ENCODE measurements around the gene TMEM271.

Gene TMEM271

DNA sequence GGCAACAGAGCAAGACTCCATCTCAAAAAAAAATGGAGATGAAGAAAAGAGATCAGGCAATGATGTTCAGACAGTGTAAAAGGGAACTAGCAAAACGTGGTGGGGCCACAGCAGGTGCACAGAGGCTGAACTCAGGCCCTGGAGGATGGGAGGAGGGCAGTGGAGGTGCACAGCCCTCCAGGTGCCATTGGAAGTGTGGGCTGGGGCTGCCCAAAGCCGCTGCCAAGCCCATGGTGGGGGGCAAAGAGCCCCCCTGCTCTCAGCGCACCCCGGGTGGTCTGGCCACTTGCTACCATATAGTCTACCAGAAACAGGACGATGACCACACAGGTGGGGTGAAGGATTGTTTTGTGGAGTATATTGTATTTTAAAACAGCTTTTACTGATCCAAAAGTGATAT is 7.1 kb downstream of the TMEM271 start:
- H3K36me3 ChIP-seq (ENCODE audit: insufficient read depth), result no peaks in the 10 kb centered on the region
- H3K4me2 ChIP-seq, result no peak overlapping the region
- no peak overlapping the region for H3K27ac ChIP-seq
- TF ChIP-seq, protein P1, sequence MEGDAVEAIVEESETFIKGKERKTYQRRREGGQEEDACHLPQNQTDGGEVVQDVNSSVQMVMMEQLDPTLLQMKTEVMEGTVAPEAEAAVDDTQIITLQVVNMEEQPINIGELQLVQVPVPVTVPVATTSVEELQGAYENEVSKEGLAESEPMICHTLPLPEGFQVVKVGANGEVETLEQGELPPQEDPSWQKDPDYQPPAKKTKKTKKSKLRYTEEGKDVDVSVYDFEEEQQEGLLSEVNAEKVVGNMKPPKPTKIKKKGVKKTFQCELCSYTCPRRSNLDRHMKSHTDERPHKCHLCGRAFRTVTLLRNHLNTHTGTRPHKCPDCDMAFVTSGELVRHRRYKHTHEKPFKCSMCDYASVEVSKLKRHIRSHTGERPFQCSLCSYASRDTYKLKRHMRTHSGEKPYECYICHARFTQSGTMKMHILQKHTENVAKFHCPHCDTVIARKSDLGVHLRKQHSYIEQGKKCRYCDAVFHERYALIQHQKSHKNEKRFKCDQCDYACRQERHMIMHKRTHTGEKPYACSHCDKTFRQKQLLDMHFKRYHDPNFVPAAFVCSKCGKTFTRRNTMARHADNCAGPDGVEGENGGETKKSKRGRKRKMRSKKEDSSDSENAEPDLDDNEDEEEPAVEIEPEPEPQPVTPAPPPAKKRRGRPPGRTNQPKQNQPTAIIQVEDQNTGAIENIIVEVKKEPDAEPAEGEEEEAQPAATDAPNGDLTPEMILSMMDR (conservative IDR thresholded peaks at IDR 0.05; ENCODE audit: low read depth, low read length), result no peak
- no peaks in the 10 kb centered on the region for H4K20me1 ChIP-seq (ENCODE audit: insufficient read depth)
- H3K4me3 ChIP-seq (IDR thresholded peaks at IDR 0.05; ENCODE audit: insufficient read depth, low read depth, low read length), result no peak overlapping the region
- H3K4me1 ChIP-seq (ENCODE audit: low read depth, poor library complexity, severe bottlenecking), result no peaks in the 10 kb centered on the region
- H3K9ac ChIP-seq, result no peak overlapping the region
- H2AFZ ChIP-seq (ENCODE audit: low read depth), result no peak overlapping the region
- no peaks in the 10 kb centered on the region for H3K79me2 ChIP-seq (ENCODE audit: insufficient read depth, low read depth)
- no peaks in the 10 kb centered on the region for H3K27me3 ChIP-seq (ENCODE audit: insufficient read depth, low read depth)

DNA sequence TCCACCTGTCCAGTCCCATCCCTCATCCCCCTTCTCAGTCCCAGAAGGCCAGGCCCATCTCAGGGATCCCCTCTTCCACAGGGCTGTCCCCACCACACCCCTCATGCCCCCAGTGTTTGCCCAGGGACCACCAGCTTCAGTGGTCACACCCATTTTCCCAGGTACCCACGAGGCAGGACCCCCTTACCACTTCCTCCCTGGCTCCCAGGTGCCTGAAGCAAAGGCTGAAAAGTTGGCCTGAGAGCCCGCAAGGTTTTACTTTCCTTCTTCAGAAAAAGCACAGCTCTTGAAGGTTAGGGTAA is 7.8 kb downstream of the TMEM271 start:
- no peak overlapping the region for H3K4me2 ChIP-seq
- H3K36me3 ChIP-seq (ENCODE audit: insufficient read depth), result no peaks in the 10 kb centered on the region
- H3K27me3 ChIP-seq (ENCODE audit: insufficient read depth, low read depth), result no peaks in the 10 kb centered on the region
- H4K20me1 ChIP-seq (ENCODE audit: insufficient read depth), result no peaks in the 10 kb centered on the region
- no peak overlapping the region for H3K27ac ChIP-seq
- H3K4me3 ChIP-seq (IDR thresholded peaks at IDR 0.05; ENCODE audit: insufficient read depth, low read depth, low read length), result no peak overlapping the region
- no peak overlapping the region for H3K9ac ChIP-seq
- no peaks in the 10 kb centered on the region for H3K4me1 ChIP-seq (ENCODE audit: low read depth, poor library complexity, severe bottlenecking)
- no peak overlapping the region for H2AFZ ChIP-seq (ENCODE audit: low read depth)
- TF ChIP-seq, protein P1 (conservative IDR thresholded peaks at IDR 0.05; ENCODE audit: low read depth, low read length), result no peak
- no peaks in the 10 kb centered on the region for H3K79me2 ChIP-seq (ENCODE audit: insufficient read depth, low read depth)

DNA sequence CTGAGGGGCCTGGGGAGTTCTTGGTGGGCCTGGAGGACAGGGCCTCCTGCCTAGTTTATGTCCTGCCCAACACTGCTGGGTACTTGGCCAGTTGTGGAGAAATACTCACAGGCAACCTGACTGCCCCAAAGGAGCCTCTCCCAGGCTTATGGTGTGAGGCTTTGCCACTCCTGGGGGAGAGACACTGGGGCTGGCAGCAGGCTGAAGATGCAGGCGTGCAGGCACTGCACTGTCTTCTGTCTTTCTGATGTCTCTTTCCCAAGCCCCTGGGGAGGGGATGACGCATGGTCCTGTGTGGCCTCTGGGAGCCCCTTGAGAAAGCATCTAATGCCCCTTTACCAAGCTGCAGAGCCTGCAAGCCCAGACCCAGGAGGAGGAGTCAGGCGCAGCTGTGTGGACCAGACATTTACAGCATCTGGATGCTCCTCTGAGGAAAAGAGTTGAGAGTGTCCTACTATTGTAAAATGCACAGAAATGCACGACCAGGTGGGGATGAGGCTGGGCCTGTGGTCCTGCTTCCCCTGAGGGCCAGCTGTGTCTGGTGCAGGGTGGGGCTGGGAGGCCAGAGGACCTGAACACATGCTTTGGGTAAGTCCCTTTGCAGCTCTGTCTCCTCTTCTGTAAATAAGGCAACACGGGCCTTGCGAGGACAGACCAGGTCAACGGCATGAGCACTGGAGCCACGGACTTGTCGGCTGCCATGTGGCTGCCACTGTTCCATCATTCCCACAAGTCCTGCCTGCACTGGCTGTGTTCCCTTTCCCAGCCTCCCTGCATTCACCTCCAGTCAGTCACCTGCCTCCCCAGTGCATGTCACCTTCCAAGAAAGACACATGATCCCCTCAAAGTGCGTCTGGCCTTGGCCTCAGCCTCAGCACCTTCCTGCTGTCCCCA is 8.4 kb downstream of the TMEM271 start:
- Histone ChIP-seq H3K4me2 (no peak overlapping the region), H2AFZ (ENCODE audit: low read depth) (no peak overlapping the region), H3K79me2 (ENCODE audit: insufficient read depth, low read depth) (no peaks in the 10 kb centered on the region), H3K4me1 (ENCODE audit: low read depth, poor library complexity, severe bottlenecking) (no peaks in the 10 kb centered on the region), H3K36me3 (ENCODE audit: insufficient read depth) (no peaks in the 10 kb centered on the region), H3K27ac (no peak overlapping the region), H3K4me3 (IDR thresholded peaks at IDR 0.05; ENCODE audit: insufficient read depth, low read depth, low read length) (no peak overlapping the region), H3K9ac (no peak overlapping the region), H3K27me3 (ENCODE audit: insufficient read depth, low read depth) (no peaks in the 10 kb centered on the region), H4K20me1 (ENCODE audit: insufficient read depth) (no peaks in the 10 kb centered on the region)
- TF ChIP-seq, protein P1 (conservative IDR thresholded peaks at IDR 0.05; ENCODE audit: low read depth, low read length), result no peak

DNA sequence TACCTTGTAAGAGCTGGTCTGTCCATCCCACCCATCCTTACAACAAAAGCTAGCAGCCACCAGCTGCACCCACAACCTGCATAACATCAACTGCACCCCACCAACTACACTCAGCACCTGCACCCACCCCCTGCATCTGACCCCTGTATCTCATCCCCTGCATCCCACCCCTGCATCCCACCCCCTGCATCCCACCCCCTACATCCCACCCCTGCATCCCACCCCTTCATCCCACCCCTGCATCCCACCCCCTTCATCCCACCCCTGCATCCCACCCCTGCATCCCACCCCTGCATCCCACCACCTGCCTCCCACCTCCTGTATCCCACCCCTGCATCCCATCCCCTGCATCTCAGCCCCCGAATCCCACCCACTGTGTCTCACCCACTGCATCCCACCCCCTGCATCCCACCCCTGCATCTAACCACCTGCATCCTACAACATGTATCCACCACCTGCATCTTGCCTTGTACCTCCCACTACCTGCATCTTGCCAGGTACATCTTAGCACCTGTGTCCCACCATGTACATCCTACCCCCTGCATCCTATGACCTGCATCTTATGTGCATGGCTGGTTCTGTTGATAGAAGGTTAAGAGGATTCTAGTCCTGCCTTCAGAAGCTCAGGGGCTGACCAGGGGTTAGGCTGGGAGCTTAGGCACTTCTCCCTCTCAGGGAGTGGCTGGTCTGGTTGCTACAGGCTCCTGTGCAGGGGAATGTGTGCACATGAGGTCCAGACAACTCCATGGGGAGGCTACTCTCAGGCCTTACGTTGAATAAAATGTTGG is 9.4 kb downstream of the TMEM271 start:
- Histone ChIP-seq H3K36me3 (ENCODE audit: insufficient read depth) (no peaks in the 10 kb centered on the region), H3K27me3 (ENCODE audit: insufficient read depth, low read depth) (no peaks in the 10 kb centered on the region), H3K9ac (no peak overlapping the region), H2AFZ (ENCODE audit: low read depth) (no peak overlapping the region), H3K4me3 (IDR thresholded peaks at IDR 0.05; ENCODE audit: insufficient read depth, low read depth, low read length) (no peak overlapping the region), H3K4me2 (no peak overlapping the region), H3K79me2 (ENCODE audit: insufficient read depth, low read depth) (no peaks in the 10 kb centered on the region), H4K20me1 (ENCODE audit: insufficient read depth) (no peaks in the 10 kb centered on the region), H3K4me1 (ENCODE audit: low read depth, poor library complexity, severe bottlenecking) (no peaks in the 10 kb centered on the region), H3K27ac (no peak overlapping the region)
- TF ChIP-seq, protein P1 (conservative IDR thresholded peaks at IDR 0.05; ENCODE audit: low read depth, low read length), result no peak
